IPS DF 6.9 (cell line): ENCODE data around the gene SZT2.
A peak's percentile ranks its signal among the peaks of the same experiment; 100 is the strongest.
"Not testable (repeated sequence)": the region's sequence is repeated elsewhere in the genome, so short reads cannot be mapped to it uniquely, and the experiment has no call there.

Source experiments
- DNase-seq: peaks from one replicate; pipeline ENCODE4 v3.0.0-alpha.2; 2013; ENCODE audit warnings: low read depth, low spot score
- H3K27ac ChIP-seq: one replicate; pipeline ENCODE4 v1.5.1; 2013; ENCODE audit warnings: low read length, control low read depth
- H3K27me3 ChIP-seq: 2 replicates; pipeline ENCODE4 v1.6.1; 2013; ENCODE audit warnings: mild to moderate bottlenecking, low read length; ENCODE audit not compliant: control insufficient read depth, insufficient read depth
- H3K36me3 ChIP-seq: 2 replicates; pipeline ENCODE4 v1.6.1; 2013; ENCODE audit warnings: low read length; ENCODE audit not compliant: control insufficient read depth, insufficient read depth
- H3K4me1 ChIP-seq: 2 replicates; pipeline ENCODE4 v1.6.1; 2013; ENCODE audit warnings: low read length; ENCODE audit not compliant: control insufficient read depth, insufficient read depth
- H3K4me3 ChIP-seq: 2 replicates; pipeline ENCODE4 v1.5.1; 2013; ENCODE audit warnings: mild to moderate bottlenecking, low read length
- H3K9me3 ChIP-seq: 2 replicates; pipeline ENCODE4 v1.6.1; 2013; ENCODE audit warnings: low read length, inconsistent platforms; ENCODE audit not compliant: control insufficient read depth, insufficient read depth
- WGBS: extraction: QIAGEN DNeasy Blood & Tissue Kit; methylation state at CpG from one replicate; pipeline ENCODE4 v1.1.7; 2013; ENCODE audit warnings: mixed read lengths, missing lambda C conversion rate; ENCODE audit not compliant: insufficient read length, insufficient coverage; 5-methylcytosine and 5-hydroxymethylcytosine counted together

SZT2 gene

GRCh38 chr1:43363283-43363934 lies 26.3 kb upstream of the SZT2 start:
- Histone ChIP-seq H3K9me3 (no peaks in the 10 kb centered on the region), H3K36me3 (peaks cover 32% of the 10 kb centered on the region), H3K4me3 (no peak overlapping the region), H3K27ac (no peak overlapping the region), H3K27me3 (no peaks in the 10 kb centered on the region), H3K4me1 (peaks cover 7% of the 10 kb centered on the region; the same call in 1 of the 2 replicates)
- no peak for DNase-seq
- WGBS = no CpG with 5 or more reads among the region's 9 CpGs

GRCh38 chr1:43363935-43364525 lies 25.7 kb upstream of the SZT2 start:
- H3K27ac ChIP-seq = no peak overlapping the region
- peaks cover 32% of the 10 kb centered on the region for H3K36me3 ChIP-seq
- no peak for DNase-seq
- no peaks in the 10 kb centered on the region for H3K9me3 ChIP-seq
- no peaks in the 10 kb centered on the region for H3K27me3 ChIP-seq
- peaks cover 9% of the 10 kb centered on the region; the same call in 1 of the 2 replicates for H3K4me1 ChIP-seq
- no CpG with 5 or more reads among the region's 5 CpGs for WGBS
- no peak overlapping the region for H3K4me3 ChIP-seq

GRCh38 chr1:43365678-43366077 lies 24.0 kb upstream of the SZT2 start:
- Histone ChIP-seq H3K9me3 (no peaks in the 10 kb centered on the region), H3K27me3 (no peaks in the 10 kb centered on the region), H3K27ac (no peak overlapping the region), H3K4me3 (no peak overlapping the region), H3K4me1 (peaks cover 5% of the 10 kb centered on the region; the same call in 1 of the 2 replicates), H3K36me3 (peaks cover 24% of the 10 kb centered on the region)
- no CpG with 5 or more reads among the region's 2 CpGs for WGBS
- DNase-seq = no peak

- no CpG with 5 or more reads among the region's 11 CpGs for WGBS
- Histone ChIP-seq H3K4me1 (peaks cover 5% of the 10 kb centered on the region; the same call in 1 of the 2 replicates), H3K27ac (no peak overlapping the region), H3K36me3 (peaks cover 19% of the 10 kb centered on the region), H3K27me3 (no peaks in the 10 kb centered on the region), H3K4me3 (no peak overlapping the region; the same call in 1 of the 2 replicates), H3K9me3 (no peaks in the 10 kb centered on the region)
- DNase-seq = no peak
Observed at GRCh38 chr1:43366179-43366578, 23.5 kb upstream of the SZT2 start.

GRCh38 chr1:43366601-43367025 lies 23.1 kb upstream of the SZT2 start:
- Histone ChIP-seq H3K4me1 (peaks cover 5% of the 10 kb centered on the region; the same call in 1 of the 2 replicates), H3K4me3 (peak overlapping the region; percentile 53; the same call in 1 of the 2 replicates), H3K27me3 (no peaks in the 10 kb centered on the region), H3K9me3 (no peaks in the 10 kb centered on the region), H3K27ac (no peak overlapping the region), H3K36me3 (peaks cover 14% of the 10 kb centered on the region)
- no peak for DNase-seq
- no CpG with 5 or more reads among the region's 5 CpGs for WGBS

GRCh38 chr1:43367026-43367903 lies 22.4 kb upstream of the SZT2 start:
- no peak overlapping the region for H3K27ac ChIP-seq
- DNase-seq = no peak
- peak overlapping the region; percentile 53; the same call in 1 of the 2 replicates for H3K4me3 ChIP-seq
- no peaks in the 10 kb centered on the region for H3K9me3 ChIP-seq
- H3K36me3 ChIP-seq = peaks cover 11% of the 10 kb centered on the region; the same call in 1 of the 2 replicates
- H3K4me1 ChIP-seq = peaks cover 5% of the 10 kb centered on the region; the same call in 1 of the 2 replicates
- H3K27me3 ChIP-seq = no peaks in the 10 kb centered on the region
- WGBS = no CpG with 5 or more reads among the region's 48 CpGs

- no peak for DNase-seq
- no CpG with 5 or more reads among the region's 58 CpGs for WGBS
- Histone ChIP-seq H3K4me3 (peak within 1 kb of the TSS; percentile 68; the same call in 1 of the 2 replicates), H3K27me3 (no peaks in the 10 kb centered on the region), H3K27ac (no peak within 1 kb of the TSS), H3K4me1 (peaks cover 5% of the 10 kb centered on the region; the same call in 1 of the 2 replicates), H3K9me3 (no peaks in the 10 kb centered on the region), H3K36me3 (peaks cover 11% of the 10 kb centered on the region; the same call in 1 of the 2 replicates)
Observed at GRCh38 chr1:43367904-43368645, 21.6 kb upstream of the SZT2 start, which contains the start of gene ELOVL1. Gene ELOVL1 (minus strand): TSS chr1:43368011. CDS start chr1:43365609, 2,402 bp downstream.

GRCh38 chr1:43368646-43369020 lies 21.1 kb upstream of the SZT2 start:
- Histone ChIP-seq H3K27ac (no peak overlapping the region), H3K27me3 (no peaks in the 10 kb centered on the region), H3K4me3 (peak overlapping the region; percentile 68; the same call in 1 of the 2 replicates), H3K4me1 (peaks cover 5% of the 10 kb centered on the region; the same call in 1 of the 2 replicates), H3K9me3 (no peaks in the 10 kb centered on the region), H3K36me3 (peaks cover 6% of the 10 kb centered on the region; the same call in 1 of the 2 replicates)
- WGBS = no CpG with 5 or more reads among the region's 6 CpGs
- no peak for DNase-seq

- H3K9me3 ChIP-seq, H3K4me1 ChIP-seq, DNase-seq, H3K27me3 ChIP-seq, H3K27ac ChIP-seq, H3K4me3 ChIP-seq, H3K36me3 ChIP-seq: not testable (repeated sequence)
- WGBS = no CpG with 5 or more reads among the region's 6 CpGs
Observed at GRCh38 chr1:43369779-43370178, 19.9 kb upstream of the SZT2 start.
